GM23338 (cell line): ENCODE data around the gene MCOLN2. TPM values are rescaled to one million over a fixed set of nuclear protein-coding genes. Genes with fewer than 3 reads are reported as not detected.
A peak's percentile ranks its signal among the peaks of the same experiment; 100 is the strongest.

ENCODE experiments used
- ATAC-seq: fragments of 200-7000 bp; cut with Tn5 transposase; 3 replicates; pipeline ENCODE4 v1.9.1; 2020
- DNase-seq: peaks from one replicate; pipeline ENCODE4 v3.0.0-alpha.2; 2015; ENCODE audit warnings: low spot score
- H2AFZ ChIP-seq: fragments of 200-600 bp; sonication (generic); 2 replicates; pipeline ENCODE4 v1.8.0; 2016; ENCODE audit warnings: antibody characterized with exemption, mild to moderate bottlenecking, moderate library complexity
- H3F3A ChIP-seq: fragments of 200-600 bp; sonication (generic); replicated peaks from 2 replicates; pipeline ENCODE4 v1.8.0; 2017; ENCODE audit warnings: antibody characterized with exemption, mixed run types, low read depth
- H3K27ac ChIP-seq: fragments of 200-600 bp; sonication (generic); 2 replicates; pipeline ENCODE4 v1.6.1; 2016; ENCODE audit warnings: low read depth
- H3K27me3 ChIP-seq: fragments of 200-600 bp; sonication (generic); 2 replicates; pipeline ENCODE4 v1.8.0; 2016; ENCODE audit warnings: mild to moderate bottlenecking, mixed run types, moderate library complexity; ENCODE audit not compliant: insufficient read depth
- H3K36me3 ChIP-seq: fragments of 200-600 bp; sonication (generic); 2 replicates; pipeline ENCODE4 v1.8.0; 2016; ENCODE audit warnings: mild to moderate bottlenecking; ENCODE audit not compliant: insufficient read depth
- H3K4me1 ChIP-seq: fragments of 200-600 bp; sonication (generic); 2 replicates; pipeline ENCODE4 v1.8.0; 2016; ENCODE audit warnings: mild to moderate bottlenecking, moderate library complexity; ENCODE audit not compliant: insufficient read depth
- H3K4me2 ChIP-seq: fragments of 200-600 bp; sonication (generic); 2 replicates; pipeline ENCODE4 v1.7.1; 2017; ENCODE audit warnings: mixed run types
- H3K4me3 ChIP-seq: fragments of 200-600 bp; sonication (generic); 2 replicates; pipeline ENCODE4 v1.6.1; 2016; ENCODE audit warnings: mixed run types
- H3K79me2 ChIP-seq: fragments of 200-600 bp; sonication (generic); replicated peaks from 2 replicates; pipeline ENCODE4 v1.8.0; 2017; ENCODE audit warnings: mild to moderate bottlenecking; ENCODE audit not compliant: insufficient read depth
- H3K9me2 ChIP-seq: fragments of 200-600 bp; sonication (generic); 2 replicates; pipeline ENCODE4 v1.8.0; 2017; ENCODE audit not compliant: insufficient read depth
- H4K20me1 ChIP-seq: fragments of 200-600 bp; sonication (generic); replicated peaks from 2 replicates; pipeline ENCODE4 v1.8.0; 2017; ENCODE audit warnings: mild to moderate bottlenecking; ENCODE audit not compliant: insufficient read depth
- H3K27ac Mint-ChIP-seq: 2 replicates; pipeline ENCODE4 v1.8.0; 2020; ENCODE audit warnings: inconsistent platforms, mild to moderate bottlenecking, moderate library complexity, mixed read lengths
- H3K27me3 Mint-ChIP-seq: 3 replicates; pipeline ENCODE4 v1.8.0; 2022; ENCODE audit warnings: low read depth, mild to moderate bottlenecking, moderate library complexity, mixed read lengths, inconsistent platforms; ENCODE audit not compliant: insufficient read depth, poor library complexity
- H3K36me3 Mint-ChIP-seq: 3 replicates; pipeline ENCODE4 v1.8.0; 2021; ENCODE audit warnings: low read depth, mild to moderate bottlenecking, inconsistent platforms, moderate library complexity, mixed read lengths
- H3K4me1 Mint-ChIP-seq: 3 replicates; pipeline ENCODE4 v1.8.0; 2020; ENCODE audit warnings: mild to moderate bottlenecking, inconsistent platforms, mixed read lengths
- H3K4me3 Mint-ChIP-seq: 3 replicates; pipeline ENCODE4 v1.8.0; 2021; ENCODE audit warnings: moderate library complexity, mild to moderate bottlenecking, inconsistent platforms, mixed read lengths
- H3K9me3 Mint-ChIP-seq: 3 replicates; pipeline ENCODE4 v1.8.0; 2020; ENCODE audit warnings: moderate library complexity, mild to moderate bottlenecking, inconsistent platforms, mixed read lengths
- CREB1 ChIP-seq: fragments of 250-450 bp; sonication (Bioruptor Pico); IDR thresholded peaks from 2 replicates; pipeline ENCODE4 v1.5.0; 2020; ENCODE audit warnings: low read depth, mild to moderate bottlenecking, moderate library complexity
- EZH2 ChIP-seq: fragments of 200-600 bp; sonication (generic); IDR thresholded peaks from one replicate; pipeline ENCODE4 v1.8.0; 2017; ENCODE audit warnings: antibody characterized with exemption, mild to moderate bottlenecking, low read depth; ENCODE audit not compliant: unreplicated experiment
- JUNB ChIP-seq: IDR thresholded peaks from one replicate; pipeline ENCODE4 v1.6.1; 2016; ENCODE audit warnings: antibody characterized with exemption; ENCODE audit not compliant: unreplicated experiment
- NANOG ChIP-seq: IDR thresholded peaks from 2 replicates; pipeline ENCODE4 v1.6.1; 2016; ENCODE audit warnings: antibody characterized with exemption, borderline replicate concordance
- POLR2AphosphoS5 ChIP-seq: IDR thresholded peaks from 2 replicates; pipeline ENCODE4 v1.6.1; 2016; ENCODE audit warnings: antibody characterized with exemption, low read depth
- ZNF114 ChIP-seq: fragments of 250-450 bp; sonication (Bioruptor Pico); IDR thresholded peaks from 2 replicates; pipeline ENCODE4 v1.5.0; 2020; ENCODE audit warnings: mild to moderate bottlenecking, moderate library complexity
- ZNF331 ChIP-seq: fragments of 250-450 bp; sonication (Bioruptor Pico); IDR thresholded peaks from 2 replicates; pipeline ENCODE4 v1.5.0; 2020; ENCODE audit warnings: low read depth, mild to moderate bottlenecking, moderate library complexity
- polyA plus RNA-seq: library from polyadenylated mRNA; unstranded; fragments of >200 nt; fragmentation: Nextera tagmentation; extraction: Ambion mirVana; gene quantifications from 2 replicates; pipeline ENCODE4 v1.2.1, GENCODE V29; 2016
- total RNA-seq: library from RNA; depleted of rRNA; stranded (reverse); fragments of >200 nt; shearing (Covaris generic); gene quantifications from 2 replicates; pipeline ENCODE4 v1.2.3, GENCODE V29; 2014
- TF ChIP-seq, protein P1 (sequence below), 2 experiments: fragments of 200-600 bp in 1 of 2; sonication (generic) in 1 of 2; conservative IDR thresholded peaks; 2 replicates each; pipeline versions ENCODE4 v1.5.1 to v1.6.1; 2016 to 2017; ENCODE audit warnings: antibody characterized with exemption in 2 of 2, low read depth in 2 of 2, mild to moderate bottlenecking in 2 of 2, moderate library complexity in 1 of 2
- TF ChIP-seq, protein P2 (sequence below): fragments of 250-450 bp; sonication (Bioruptor Pico); IDR thresholded peaks from 2 replicates; pipeline ENCODE4 v1.5.0; 2020; ENCODE audit warnings: mild to moderate bottlenecking, moderate library complexity

Gene MCOLN2
- total and polyA plus RNA-seq, 2 experiments from 2014 or later: 2.7 to 10.0 TPM

DNA sequence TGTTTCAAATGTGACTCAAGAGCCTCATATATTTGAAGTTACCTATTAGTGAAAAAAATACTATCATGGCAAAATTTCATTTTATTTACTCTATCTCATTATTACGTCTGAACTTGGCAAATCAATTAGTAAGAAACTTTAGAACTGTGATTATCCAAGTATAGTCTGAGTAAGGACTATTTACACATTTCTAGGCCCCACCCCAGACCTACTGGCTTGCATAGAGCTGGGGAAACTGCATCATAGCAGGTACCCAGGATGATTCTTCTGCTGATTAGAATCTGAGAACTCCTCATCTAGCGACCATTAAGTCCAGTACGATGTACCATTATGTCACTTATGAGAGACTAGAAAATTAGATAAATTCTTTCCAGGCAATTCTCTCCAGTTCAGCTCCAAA, 31.2 kb upstream of the MCOLN2 start:
- no peaks in the 10 kb centered on the region for H3K4me1 Mint-ChIP-seq
- no peaks in the 10 kb centered on the region for H3K27me3 Mint-ChIP-seq
- Histone ChIP-seq H3K27me3 (no peaks in the 10 kb centered on the region), H3F3A (no peaks in the 10 kb centered on the region), H3K79me2 (no peaks in the 10 kb centered on the region), H4K20me1 (no peaks in the 10 kb centered on the region), H2AFZ (no peak overlapping the region), H3K4me1 (no peaks in the 10 kb centered on the region), H3K4me3 (no peak overlapping the region), H3K4me2 (no peak overlapping the region), H3K27ac (no peak overlapping the region), H3K36me3 (no peaks in the 10 kb centered on the region), H3K9me2 (no peaks in the 10 kb centered on the region)
- TF ChIP-seq ZNF331: no peak
- DNase-seq: no peak
- H3K36me3 Mint-ChIP-seq: no peaks in the 10 kb centered on the region
- H3K4me3 Mint-ChIP-seq: no peak overlapping the region
- ATAC-seq: no peak
- no peaks in the 10 kb centered on the region for H3K9me3 Mint-ChIP-seq
- no peak overlapping the region for H3K27ac Mint-ChIP-seq

DNA sequence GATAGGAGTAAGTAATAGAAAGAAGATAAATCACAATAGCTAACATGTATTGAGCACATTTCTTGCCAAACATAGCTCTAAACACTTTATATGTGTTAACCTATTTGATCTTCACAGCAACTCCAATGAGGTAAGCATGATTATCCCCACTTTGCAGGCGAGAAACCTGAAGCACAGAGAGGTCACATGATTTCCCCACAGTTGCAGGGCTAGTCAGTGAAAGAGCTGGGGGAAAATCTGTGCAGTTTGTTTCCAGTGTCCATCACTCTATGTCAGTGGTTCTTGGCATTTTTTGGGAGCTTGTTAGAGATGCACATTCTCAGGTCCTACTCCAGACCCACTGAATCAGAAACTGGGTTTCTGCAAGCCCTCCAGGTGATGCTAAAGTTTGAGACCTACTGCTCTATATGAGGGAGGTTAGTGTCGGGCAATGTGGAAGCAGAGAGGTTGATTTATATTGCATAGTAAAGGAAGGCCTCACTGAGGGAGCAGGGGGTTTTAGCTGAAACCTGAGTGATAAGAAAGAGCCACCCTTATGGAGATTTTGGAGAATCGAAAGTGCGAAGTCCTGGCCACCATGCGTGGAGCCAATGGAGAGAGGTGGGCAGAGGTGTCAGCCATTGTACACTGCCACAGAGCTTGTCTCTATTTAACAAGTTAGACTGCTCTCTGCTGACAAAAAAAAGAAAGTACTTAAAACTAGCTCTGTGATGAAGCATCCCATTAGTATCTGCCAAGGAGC, 30.5 kb upstream of the MCOLN2 start:
- Mint-ChIP-seq H3K36me3 (no peaks in the 10 kb centered on the region), H3K9me3 (no peaks in the 10 kb centered on the region), H3K27me3 (no peaks in the 10 kb centered on the region), H3K4me1 (no peaks in the 10 kb centered on the region), H3K27ac (no peak overlapping the region), H3K4me3 (no peak overlapping the region)
- peak; percentile 30 for DNase-seq
- no peak overlapping the region for H3K4me3 ChIP-seq
- no peaks in the 10 kb centered on the region for H3K27me3 ChIP-seq
- no peaks in the 10 kb centered on the region for H3K36me3 ChIP-seq
- no peak overlapping the region for H2AFZ ChIP-seq
- ATAC-seq: peak; percentile 67
- H3K9me2 ChIP-seq: no peaks in the 10 kb centered on the region
- H3F3A ChIP-seq: no peaks in the 10 kb centered on the region
- no peak for TF ChIP-seq CREB1
- TF ChIP-seq, protein P1, sequence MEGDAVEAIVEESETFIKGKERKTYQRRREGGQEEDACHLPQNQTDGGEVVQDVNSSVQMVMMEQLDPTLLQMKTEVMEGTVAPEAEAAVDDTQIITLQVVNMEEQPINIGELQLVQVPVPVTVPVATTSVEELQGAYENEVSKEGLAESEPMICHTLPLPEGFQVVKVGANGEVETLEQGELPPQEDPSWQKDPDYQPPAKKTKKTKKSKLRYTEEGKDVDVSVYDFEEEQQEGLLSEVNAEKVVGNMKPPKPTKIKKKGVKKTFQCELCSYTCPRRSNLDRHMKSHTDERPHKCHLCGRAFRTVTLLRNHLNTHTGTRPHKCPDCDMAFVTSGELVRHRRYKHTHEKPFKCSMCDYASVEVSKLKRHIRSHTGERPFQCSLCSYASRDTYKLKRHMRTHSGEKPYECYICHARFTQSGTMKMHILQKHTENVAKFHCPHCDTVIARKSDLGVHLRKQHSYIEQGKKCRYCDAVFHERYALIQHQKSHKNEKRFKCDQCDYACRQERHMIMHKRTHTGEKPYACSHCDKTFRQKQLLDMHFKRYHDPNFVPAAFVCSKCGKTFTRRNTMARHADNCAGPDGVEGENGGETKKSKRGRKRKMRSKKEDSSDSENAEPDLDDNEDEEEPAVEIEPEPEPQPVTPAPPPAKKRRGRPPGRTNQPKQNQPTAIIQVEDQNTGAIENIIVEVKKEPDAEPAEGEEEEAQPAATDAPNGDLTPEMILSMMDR (conservative IDR thresholded peaks at IDR 0.05; ENCODE audit: low read depth in 2 of 2): peak in 1 of 2 experiments; percentile 34; a peak in 2 of 4 replicates
- no peak overlapping the region for H3K27ac ChIP-seq
- H4K20me1 ChIP-seq: no peaks in the 10 kb centered on the region
- H3K4me1 ChIP-seq: no peaks in the 10 kb centered on the region
- no peaks in the 10 kb centered on the region for H3K79me2 ChIP-seq
- no peak overlapping the region for H3K4me2 ChIP-seq

DNA sequence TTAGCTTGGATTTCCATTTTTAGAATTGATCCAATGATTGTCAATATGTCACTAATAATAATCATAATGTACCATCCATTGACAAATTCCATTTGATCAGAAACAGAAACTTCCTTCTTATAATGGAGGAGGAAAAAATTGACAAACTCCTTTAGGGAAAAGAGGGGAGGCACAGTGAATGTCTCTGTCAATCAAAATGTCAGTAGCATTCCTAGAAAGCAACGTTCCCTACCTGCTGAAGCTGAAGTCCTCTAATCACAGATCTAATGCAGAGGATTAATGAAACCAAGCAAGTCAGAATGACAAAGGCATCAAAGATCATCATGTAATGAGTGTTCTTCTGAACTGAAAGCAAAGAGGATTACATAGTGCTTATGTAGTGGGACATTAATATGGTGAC, 29.0 kb upstream of the MCOLN2 start:
- Mint-ChIP-seq H3K4me3 (no peak overlapping the region), H3K4me1 (no peaks in the 10 kb centered on the region), H3K27me3 (no peaks in the 10 kb centered on the region), H3K36me3 (no peaks in the 10 kb centered on the region), H3K9me3 (no peaks in the 10 kb centered on the region), H3K27ac (no peak overlapping the region)
- Histone ChIP-seq H3K4me3 (no peak overlapping the region), H3K9me2 (no peaks in the 10 kb centered on the region), H3K27me3 (no peaks in the 10 kb centered on the region), H3K36me3 (no peaks in the 10 kb centered on the region), H2AFZ (no peak overlapping the region), H3K4me2 (no peak overlapping the region), H3K4me1 (no peaks in the 10 kb centered on the region), H3K27ac (no peak overlapping the region), H3K79me2 (no peaks in the 10 kb centered on the region), H4K20me1 (no peaks in the 10 kb centered on the region), H3F3A (no peaks in the 10 kb centered on the region)
- ATAC-seq (no peak), DNase-seq (no peak)
- TF ChIP-seq NANOG (no peak), JUNB (no peak), ZNF114 (CRISPR knock-in tag) (no peak), CREB1 (no peak), POLR2AphosphoS5 (no peak), EZH2 (no peak)
- TF ChIP-seq, protein P2, sequence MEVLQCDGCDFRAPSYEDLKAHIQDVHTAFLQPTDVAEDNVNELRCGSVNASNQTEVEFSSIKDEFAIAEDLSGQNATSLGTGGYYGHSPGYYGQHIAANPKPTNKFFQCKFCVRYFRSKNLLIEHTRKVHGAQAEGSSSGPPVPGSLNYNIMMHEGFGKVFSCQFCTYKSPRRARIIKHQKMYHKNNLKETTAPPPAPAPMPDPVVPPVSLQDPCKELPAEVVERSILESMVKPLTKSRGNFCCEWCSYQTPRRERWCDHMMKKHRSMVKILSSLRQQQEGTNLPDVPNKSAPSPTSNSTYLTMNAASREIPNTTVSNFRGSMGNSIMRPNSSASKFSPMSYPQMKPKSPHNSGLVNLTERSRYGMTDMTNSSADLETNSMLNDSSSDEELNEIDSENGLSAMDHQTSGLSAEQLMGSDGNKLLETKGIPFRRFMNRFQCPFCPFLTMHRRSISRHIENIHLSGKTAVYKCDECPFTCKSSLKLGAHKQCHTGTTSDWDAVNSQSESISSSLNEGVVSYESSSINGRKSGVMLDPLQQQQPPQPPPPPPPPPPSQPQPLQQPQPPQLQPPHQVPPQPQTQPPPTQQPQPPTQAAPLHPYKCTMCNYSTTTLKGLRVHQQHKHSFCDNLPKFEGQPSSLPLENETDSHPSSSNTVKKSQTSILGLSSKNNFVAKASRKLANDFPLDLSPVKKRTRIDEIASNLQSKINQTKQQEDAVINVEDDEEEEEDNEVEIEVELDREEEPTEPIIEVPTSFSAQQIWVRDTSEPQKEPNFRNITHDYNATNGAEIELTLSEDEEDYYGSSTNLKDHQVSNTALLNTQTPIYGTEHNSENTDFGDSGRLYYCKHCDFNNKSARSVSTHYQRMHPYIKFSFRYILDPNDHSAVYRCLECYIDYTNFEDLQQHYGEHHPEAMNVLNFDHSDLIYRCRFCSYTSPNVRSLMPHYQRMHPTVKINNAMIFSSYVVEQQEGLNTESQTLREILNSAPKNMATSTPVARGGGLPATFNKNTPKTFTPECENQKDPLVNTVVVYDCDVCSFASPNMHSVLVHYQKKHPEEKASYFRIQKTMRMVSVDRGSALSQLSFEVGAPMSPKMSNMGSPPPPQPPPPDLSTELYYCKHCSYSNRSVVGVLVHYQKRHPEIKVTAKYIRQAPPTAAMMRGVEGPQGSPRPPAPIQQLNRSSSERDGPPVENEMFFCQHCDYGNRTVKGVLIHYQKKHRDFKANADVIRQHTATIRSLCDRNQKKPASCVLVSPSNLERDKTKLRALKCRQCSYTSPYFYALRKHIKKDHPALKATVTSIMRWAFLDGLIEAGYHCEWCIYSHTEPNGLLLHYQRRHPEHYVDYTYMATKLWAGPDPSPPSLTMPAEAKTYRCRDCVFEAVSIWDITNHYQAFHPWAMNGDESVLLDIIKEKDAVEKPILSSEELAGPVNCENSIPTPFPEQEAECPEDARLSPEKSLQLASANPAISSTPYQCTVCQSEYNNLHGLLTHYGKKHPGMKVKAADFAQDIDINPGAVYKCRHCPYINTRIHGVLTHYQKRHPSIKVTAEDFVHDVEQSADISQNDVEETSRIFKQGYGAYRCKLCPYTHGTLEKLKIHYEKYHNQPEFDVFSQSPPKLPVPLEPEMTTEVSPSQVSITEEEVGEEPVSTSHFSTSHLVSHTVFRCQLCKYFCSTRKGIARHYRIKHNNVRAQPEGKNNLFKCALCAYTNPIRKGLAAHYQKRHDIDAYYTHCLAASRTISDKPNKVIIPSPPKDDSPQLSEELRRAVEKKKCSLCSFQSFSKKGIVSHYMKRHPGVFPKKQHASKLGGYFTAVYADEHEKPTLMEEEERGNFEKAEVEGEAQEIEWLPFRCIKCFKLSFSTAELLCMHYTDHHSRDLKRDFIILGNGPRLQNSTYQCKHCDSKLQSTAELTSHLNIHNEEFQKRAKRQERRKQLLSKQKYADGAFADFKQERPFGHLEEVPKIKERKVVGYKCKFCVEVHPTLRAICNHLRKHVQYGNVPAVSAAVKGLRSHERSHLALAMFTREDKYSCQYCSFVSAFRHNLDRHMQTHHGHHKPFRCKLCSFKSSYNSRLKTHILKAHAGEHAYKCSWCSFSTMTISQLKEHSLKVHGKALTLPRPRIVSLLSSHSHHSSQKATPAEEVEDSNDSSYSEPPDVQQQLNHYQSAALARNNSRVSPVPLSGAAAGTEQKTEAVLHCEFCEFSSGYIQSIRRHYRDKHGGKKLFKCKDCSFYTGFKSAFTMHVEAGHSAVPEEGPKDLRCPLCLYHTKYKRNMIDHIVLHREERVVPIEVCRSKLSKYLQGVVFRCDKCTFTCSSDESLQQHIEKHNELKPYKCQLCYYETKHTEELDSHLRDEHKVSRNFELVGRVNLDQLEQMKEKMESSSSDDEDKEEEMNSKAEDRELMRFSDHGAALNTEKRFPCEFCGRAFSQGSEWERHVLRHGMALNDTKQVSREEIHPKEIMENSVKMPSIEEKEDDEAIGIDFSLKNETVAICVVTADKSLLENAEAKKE (CRISPR knock-in tag): no peak
